HG03196 (cell line): ENCODE results near the gene FAM222B.
"Not testable (repeated sequence)": the region's sequence is repeated elsewhere in the genome, so short reads cannot be mapped to it uniquely, and the experiment has no call there.

ENCODE experiments used
- ATAC-seq: cut with Tn5 transposase; IDR thresholded peaks from one replicate; pipeline ENCODE4 v1.9.1; 2021; ENCODE audit not compliant: unreplicated experiment

FAM222B gene

DNA sequence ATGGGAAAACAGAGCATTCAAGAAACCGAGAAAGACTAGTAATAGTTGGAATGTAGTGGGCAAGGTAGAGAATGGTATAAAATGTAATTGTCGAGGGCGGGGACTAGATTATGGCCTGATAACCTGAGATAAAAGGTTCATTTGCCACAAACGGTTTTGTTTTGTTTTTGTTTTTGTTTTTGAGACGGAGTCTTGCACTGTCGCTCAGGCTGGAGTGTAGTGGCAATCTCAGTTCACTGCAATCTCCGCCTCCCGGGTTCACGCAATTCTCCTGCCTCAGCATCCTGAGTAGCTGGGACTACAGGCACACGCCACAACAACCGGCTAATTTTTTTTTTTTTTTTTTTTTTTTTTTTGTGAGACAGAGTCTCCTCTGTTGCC is 112.7 kb downstream of the FAM222B start:
- no peak for ATAC-seq

DNA sequence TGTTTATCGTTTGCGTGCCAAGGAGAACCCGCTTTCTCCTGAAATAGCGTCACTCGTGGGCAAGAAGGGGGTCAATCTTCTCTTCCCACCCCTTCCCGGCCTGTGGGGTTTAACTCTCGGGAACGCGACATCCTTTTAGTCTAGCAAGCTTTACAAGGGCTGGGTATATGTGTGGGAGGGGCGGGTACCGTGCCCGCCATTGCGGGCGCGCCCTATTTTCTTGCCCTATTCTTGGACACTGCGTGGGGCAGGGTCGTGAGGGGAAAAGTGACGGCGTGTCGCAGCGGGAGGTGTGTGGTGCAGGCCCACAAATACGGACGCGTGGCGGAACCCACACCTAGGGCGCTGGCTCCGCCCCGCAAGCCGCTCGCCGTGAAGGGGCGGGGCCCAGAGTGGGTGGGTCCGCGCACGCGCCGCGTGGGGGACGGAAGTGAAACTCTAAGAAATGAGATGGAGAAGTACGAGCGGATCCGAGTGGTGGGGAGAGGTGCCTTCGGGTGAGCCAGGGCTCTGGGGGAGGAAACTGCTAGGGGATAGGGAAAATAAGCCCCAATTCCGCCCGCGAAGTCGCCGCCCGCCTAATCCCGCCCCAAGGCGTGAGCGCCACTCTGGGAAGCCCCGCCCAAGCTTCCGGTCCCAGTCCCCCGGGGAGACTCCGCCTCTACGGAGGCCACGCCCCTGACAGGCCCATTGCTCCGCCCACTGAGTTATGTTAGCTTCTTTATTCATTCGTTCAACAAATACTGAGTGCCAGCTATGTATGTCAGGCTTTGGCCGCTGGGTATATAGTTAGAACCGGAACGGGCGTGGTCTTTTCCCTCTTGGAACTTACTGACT is 114.0 kb downstream of the FAM222B start, which contains the start of gene NEK8:
Gene NEK8 (plus strand): TSS at position 425 of the 837 bp plus-strand sequence. CDS start 26 bp downstream, at position 451.
- ATAC-seq: peak; percentile 30

DNA sequence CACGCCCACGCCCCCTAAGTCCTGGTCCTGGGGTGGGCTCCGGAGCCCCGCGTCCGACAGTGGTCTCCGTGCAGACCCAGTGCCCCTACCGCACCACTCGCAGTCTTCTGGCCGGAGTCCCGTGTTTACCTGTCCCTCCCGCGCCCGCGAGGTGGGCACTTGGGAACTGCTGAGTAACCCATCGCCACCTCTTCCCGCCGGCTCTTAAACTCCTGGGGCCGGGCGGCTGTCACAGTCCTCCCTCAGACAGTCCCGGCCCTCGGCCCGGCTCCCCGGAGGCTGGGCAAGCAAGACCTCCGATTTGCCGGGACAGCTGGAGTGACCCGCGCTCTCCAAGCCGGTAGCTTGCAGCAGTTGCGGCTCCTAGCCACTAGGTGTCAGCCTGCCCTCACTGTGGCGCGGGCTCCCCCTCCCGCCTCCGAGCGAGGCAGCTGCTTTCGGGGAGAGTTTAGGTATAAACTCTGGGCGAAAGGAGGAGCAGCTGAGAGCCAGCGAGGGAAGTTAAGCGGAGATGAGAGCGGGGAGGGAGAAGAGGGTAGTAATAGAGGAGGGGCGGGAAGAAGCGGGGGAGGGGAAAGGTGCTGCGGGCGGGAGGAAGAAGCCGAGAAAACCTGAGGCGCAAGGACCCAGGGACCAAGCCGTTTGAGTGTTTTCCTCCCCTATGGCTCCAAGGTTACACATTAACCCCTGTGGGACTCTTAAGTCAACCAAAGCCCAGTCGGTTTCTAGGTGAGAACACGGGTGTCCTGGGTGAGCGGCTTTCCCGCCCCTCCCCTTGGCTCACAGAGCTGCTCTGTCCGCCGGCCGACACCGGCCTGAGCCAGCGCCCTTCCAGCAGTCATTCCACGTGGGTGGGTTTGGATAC is 115.7 kb downstream of the FAM222B start:
- peak; percentile 36 for ATAC-seq

DNA sequence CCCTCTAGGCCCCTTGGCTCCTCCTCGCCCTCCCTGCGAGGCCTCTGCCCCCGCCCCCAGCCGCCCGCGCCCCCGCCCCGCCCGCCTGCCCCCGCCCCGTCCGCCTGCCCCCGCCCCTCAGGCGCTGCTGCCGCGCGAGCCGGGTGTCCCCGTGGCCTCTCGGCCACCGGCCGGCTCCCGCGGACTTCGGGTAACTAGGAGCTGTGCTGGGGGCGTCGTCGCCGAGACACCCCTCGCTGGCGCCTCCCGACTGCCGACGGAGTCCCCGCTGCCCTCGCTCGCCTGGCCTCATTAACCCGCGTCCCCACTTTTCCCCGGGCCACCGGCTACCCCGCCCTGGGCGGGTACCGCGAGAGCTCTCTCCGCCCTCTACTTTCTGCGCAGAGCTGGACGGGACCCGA is 116.4 kb downstream of the FAM222B start, which contains the start of gene TLCD1:
Gene TLCD1 (minus strand): TSS at position 8 of the 401 bp plus-strand sequence. CDS start 136 bp downstream, outside the sequence.
- ATAC-seq: no peak

DNA sequence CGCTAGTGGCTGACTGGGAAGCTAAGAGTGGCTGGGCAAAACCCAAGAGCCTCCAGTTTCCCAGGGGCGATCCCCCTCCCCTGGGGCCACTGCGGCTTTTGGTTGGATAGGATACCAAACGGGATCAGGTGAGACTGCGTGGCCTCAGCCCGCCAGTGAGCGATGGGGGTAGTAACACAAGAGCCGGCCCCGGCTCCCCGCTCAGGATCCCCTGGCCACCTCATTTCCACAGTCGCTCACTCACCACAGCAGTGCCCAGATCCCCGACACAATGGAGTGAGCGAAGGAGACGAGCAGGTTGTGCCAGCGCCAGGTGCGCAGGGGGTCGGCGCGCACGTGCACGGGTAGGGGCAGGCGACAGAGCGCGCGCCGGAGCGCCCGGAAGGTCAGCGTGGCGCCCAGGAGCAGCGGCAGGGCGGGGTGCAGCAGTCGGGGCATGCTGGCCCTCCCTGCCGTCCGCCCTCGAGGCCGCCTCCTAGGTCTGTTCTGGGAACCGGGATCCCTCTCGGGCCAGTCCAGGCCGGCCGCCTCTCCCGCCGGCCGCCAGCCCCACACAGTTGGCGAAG is 116.8 kb downstream of the FAM222B start:
- no peak for ATAC-seq

DNA sequence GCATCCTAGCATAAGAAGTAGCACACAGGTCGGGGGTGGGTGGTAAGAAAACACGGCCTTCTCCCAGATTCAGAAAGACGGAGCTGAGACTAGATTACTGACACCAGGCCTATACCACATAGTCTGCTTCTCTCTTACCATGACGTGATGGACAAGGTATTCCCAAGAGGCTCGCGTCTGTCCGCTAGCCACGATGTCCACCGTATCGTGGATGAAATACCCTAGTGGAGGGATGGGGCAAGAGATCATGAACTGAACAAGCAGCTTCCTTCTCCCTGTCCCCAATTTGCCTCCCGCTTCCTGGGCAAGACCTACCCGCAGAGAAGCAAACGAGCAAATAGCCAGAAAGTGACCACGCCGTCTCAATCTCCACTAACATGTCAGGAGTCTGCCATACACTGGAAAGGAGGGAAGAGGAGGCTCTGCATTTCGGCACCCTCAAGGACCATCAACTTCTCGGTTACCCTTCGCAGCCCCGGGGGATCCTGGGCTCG is 117.4 kb downstream of the FAM222B start:
- ATAC-seq: no peak

DNA sequence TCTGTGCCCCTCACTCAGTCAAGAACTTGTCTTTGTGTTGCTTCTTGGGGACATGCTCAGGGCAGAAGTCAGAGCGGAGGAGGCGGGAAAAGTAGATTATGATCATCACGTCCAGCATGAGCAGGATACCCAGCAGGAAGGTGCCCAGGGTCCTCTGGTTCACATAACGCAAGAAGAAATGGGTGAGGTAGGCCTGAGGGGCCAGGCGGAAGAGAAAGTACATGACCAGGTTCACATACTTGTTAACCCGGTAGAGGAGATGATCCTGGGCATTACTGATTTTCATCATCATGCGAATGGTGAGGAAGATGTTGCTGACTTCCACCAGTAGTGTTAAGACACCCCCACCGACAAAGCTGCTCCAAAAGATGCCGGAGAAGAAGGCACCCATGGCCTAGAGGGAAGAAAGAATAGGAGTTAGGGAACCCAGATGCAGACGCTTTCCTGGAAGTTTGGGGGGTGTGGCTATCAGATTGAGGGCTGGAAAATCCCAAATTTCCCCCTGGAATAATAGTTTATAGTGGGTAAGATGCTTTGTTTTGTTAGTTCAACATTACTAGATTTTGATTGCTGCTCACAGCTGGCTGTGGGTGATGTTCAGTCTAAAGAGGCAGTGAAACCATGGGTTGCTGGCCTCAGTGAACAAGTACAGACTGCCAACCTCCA is 118.0 kb downstream of the FAM222B start:
- no peak for ATAC-seq

DNA sequence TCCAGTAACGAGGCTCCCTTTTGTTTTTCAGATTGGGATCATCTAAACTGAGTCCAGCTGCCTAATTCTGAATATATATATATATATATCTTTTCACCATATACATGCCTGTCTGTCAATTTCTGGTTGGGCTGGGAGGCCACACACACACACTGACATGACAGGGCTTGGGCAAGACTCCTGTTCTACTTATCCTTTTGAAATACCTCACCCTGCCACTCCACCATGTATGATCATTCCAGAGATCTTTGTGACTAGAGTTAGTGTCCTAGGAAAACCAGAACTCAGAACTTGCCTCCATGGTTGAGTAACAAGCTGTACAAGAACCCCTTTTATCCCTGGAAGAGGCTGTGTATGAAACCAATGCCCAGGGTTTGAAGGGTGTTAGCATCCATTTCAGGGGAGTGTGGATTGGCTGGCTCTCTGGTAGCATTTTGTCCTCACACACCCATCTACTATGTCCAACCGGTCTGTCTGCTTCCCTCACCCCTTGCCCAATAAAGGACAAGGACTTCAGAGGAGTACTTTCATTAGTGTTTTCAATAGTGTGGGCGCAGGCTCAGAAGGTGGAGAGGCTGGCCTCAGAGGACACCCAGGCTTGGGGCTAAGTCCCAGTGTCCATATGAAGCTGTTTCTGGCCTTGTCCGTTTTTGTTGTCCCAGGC is 118.6 kb downstream of the FAM222B start:
- ATAC-seq: not testable (repeated sequence)

DNA sequence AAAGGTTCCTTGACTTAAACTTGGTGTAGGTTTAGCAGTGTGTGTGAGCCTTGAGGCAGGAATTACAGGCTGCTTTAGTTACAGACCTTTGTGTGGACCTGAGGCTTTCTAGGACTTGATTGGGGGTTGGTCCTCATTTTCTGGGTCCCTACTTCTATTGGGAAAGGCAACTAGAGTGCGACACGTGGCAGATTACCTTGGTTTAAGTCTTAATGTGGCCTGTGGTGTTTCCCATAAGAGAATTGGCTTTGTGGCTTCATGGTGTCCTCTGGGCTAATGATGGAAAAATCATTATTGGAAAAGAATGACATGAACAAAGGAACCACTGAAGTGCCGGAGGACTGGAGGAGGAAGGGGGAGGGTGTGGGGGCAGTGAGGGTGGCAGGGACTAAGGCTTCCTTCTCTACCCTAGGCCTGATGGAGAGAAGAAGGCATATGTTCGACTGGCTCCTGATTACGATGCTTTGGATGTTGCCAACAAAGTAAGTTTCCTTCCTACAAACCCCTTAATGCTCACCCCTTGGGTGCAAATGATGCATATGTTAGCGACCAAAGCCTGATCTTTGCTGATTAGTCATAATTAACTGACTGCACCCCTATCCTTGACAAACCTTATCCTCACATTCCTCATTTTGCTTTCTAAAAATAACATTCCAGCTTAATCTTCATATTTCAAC is 119.3 kb downstream of the FAM222B start:
- no peak for ATAC-seq

DNA sequence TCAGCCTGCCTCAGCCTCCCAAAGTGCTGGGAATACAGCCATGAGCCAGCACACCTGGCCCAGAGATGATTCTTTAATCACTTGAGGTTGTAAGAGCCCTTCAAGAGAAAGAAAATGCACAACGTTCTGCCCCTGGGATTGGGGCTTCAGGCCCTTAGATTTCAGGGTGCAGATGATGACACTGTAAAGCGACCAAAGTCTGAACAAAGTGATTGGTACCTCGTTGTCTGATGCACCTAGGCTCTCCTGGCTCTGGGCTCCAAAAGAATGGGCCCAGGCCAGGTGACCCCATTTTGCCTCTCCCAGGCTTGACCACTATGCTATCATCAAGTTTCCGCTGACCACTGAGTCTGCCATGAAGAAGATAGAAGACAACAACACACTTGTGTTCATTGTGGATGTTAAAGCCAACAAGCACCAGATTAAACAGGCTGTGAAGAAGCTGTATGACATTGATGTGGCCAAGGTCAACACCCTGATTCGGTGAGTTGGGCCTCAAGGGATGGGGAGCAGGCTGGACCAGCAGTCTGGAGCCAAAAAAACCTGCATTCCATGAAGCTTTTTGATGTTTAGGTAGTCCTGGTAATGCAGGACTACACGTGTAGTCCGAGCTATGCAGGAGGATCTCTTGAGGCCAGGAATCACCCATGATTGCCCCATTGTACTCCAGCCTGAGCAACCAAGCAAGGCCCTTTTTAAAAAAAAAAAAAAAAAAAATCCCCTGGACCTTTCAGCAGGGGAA is 120.0 kb downstream of the FAM222B start:
- no peak for ATAC-seq

DNA sequence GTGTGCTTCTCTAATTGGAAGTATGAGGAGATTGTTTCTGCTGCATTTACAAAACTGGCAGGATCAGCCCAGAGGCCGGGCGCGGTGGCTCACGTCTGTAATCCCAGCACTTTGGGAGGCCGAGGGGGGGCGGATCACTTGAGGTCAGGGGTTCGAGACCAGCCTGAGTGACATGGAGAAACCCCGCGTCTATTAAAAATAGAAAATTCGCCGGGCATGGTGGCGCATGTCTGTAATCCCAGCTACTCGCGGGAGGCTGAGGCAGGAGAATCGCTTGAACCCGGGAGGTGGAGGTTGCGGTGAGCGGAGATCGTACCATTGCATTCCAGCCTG is 121.6 kb downstream of the FAM222B start:
- not testable (repeated sequence) for ATAC-seq

DNA sequence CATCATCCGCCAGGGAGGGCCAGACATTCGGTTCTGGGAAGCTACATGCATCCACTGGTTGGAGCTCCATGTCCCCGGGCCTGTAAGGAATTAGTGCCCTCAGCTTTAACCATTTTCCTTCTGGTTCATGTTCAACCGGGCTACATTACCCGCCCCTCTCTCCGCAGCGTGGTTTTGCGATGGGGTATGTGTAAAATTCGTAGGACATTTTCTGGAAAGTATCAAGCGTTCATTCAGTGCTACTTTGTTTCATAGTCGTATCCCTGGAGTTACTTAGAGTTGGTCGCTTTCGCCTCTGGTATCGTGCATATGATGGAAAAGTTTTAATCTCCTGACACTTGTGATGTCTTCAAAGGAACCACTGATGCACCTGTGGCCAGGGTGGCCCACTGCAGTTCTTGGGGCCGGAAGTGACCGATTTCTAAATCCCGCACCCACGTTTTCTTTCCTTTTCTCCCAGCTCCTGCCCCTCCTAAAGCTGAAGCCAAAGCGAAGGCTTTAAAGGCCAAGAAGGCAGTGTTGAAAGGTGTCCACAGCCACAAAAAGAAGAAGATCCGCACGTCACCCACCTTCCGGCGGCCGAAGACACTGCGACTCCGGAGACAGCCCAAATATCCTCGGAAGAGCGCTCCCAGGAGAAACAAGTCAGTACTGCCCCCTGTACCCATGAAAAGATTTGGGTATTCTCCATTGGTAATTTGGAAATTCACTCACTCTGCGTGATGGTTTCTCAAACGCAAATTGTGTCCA is 122.2 kb downstream of the FAM222B start:
- ATAC-seq: no peak

DNA sequence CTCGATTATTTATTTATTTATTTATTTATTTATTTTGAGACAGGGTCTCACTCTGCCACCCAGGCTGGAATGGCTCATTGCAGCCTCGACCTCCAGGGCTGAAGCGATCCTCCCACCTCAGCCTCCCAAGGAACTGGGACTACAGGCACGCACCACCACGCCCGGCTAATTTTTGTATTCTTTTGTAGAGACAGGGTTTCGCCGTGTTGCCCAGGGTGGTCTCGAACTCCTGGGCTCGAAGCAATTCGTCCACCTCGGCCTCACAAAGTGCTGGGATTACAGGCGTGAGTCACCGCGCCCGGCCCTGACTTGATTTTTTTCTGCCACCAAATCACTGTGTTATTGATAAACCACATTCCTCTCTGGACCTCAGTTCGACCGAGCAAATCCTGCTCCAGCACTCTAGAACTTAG is 123.6 kb downstream of the FAM222B start:
- peak; percentile 2 for ATAC-seq

DNA sequence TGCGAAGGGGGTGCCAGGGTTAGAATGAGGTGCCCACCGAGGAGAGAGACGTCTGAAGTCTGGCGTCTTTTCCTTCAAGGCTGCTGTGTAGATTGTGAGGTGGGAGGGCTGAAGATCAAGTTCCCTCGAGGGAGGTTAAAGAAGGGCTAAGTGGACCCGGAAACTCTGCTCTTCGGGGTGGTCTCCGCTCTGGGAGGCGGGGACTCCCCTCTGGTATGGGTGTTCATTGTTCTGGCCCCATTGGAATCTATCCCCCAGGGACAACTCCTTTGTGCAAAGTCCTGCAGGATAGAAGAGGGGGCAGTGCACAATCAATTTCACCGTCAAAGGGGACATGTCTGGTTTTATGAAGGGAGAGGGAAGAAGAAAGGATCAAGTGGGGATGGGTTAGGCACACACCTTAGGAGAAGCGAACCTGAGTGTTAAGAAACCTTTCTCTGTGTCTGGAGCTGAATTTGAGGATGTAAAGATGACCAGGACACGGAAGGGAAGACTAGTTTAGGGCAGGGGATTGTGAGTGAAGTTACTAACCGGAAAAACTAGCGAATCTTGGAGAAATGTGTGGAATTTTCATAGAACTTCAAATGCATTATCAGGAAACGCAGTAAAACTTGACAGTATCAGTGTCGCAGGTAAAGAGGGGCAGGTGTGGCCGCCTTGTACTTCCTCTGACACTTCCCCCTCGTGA is 124.1 kb downstream of the FAM222B start:
- no peak for ATAC-seq

DNA sequence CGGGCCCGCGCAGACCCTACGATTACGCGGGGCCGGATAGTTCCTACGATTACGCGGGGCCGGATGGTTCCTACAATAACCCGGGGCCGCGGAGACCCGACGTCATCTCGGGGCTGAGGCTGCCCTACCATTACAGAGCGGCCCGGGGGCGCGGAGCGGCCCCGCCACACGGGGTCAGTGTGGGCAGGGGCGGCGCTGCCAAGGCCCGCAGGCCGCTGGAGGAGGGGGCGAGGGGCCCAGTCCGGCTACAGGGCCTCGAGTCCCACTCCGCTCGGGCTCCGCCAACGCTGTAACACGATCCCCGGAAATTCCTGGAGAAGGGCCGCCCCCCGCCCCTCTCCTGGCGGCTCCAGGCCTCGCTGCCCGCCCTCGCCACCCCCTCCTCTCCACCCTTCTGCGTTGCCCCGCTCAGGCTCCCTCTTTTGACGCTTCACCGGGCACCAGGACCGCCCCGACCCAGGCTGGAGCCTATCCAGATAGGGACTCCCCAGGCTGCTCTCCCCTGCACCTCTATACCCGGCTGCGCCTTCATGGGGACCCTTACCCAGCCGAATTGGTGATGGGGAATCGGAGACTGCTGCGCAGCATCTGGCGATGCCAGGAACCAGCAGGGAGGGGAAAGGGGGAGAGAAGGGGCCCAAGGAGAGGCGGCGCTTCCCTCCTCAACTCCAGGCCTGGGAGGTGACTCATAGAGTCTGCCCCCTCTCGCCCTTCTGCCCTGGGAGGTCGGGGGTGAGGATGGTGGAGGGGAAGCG is 124.8 kb downstream of the FAM222B start, which contains the start of gene RAB34:
Gene RAB34 (minus strand): TSS at position 291 of the 755 bp plus-strand sequence. CDS start 602 bp downstream, outside the sequence.
- no peak for ATAC-seq

DNA sequence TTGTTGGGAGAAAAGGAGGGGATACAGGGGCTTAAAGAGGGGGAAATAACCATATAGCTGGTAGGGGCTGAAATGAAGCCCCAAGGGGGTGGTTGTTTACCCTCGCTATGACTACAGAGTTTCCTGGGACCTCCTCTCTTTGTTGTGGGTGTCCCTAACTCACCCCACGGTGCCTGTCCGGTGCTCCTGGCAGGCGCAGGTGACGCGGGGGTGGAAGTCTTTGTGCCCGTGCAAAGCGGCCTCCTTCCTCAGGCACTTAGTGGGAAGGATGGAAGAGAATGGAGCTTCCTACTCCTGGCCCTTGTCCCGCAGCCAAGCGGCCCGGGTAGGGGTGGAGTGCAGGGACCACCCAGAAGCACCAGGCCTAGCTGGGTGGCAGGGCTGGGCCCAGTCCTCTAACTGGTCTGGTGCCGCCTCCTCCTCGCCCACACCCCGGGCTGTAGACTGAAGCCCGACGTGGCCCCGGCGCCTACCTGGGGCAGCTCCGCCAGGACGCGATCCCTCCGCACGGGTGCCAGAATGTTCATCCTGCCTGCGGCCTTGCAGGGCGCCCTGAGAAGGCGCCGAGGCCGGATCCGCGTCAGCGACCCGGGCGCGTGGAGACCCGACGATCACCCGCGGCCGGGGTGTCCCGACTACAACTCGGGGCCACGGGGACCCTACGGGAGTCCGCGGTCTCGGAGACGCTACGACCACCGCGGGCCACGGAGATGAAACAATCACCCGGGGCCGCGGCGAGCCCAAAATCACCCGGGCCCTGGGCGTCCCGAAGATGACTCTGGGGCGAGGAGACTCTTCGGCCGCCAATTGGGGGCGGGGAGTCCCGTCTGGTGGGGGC is 125.6 kb downstream of the FAM222B start:
- no peak for ATAC-seq
